ENCODE data around the gene EOLA1.
"Not testable (repeated sequence)": the region's sequence is repeated elsewhere in the genome, so short reads cannot be mapped to it uniquely, and the experiment has no call there.

Gene EOLA1

DNA sequence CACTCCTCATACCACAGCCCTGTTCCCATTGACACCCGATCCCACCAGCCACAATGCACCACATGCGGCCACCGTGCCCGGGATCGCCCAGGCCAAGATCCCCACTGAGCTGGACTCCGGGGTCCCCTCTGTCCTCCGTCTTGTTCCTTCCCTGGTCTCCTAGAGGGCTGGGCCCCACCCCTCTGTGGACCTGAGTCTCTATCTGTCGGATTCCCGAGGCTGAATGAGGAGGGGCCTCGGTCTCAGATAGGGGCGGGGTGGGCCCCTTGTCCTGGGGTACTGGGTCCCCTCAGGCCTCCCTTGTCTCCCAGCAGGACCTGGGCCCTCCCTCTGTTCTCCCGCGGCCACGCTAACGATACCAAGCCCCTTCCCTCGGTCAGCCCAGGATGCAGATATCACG lies 44.8 kb downstream of the EOLA1 start:
- not testable (repeated sequence) for H3K27ac ChIP-seq; DNase-seq (ENCODE audit: low read depth, low spot score)

DNA sequence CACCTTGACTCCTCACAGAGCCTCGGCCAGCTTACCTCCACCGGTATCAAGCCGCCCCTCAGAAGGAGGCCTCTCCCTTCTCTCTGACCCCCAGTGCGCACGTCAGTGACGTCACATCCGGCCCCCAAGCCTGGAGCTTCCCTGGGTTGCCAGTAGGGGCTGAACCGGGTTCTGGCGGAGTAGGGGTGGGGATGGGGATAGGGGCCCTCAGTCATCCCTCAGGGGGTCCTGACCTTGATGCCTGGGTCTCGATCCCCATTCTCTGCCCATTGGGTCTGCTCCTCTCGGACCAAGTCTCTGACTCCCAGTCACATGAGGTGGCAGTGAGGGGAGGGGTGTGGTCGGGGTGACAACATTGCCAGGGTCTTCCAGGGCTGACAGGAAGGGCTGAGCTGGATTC lies 46.5 kb downstream of the EOLA1 start, which contains the start of gene MAGEA9B:
Gene MAGEA9B (minus strand): TSS at position 101 of the 400 bp plus-strand sequence. CDS start 4,280 bp downstream, outside the sequence.
- DNase-seq (ENCODE audit: low read depth, low spot score); H3K27ac ChIP-seq: not testable (repeated sequence)

DNA sequence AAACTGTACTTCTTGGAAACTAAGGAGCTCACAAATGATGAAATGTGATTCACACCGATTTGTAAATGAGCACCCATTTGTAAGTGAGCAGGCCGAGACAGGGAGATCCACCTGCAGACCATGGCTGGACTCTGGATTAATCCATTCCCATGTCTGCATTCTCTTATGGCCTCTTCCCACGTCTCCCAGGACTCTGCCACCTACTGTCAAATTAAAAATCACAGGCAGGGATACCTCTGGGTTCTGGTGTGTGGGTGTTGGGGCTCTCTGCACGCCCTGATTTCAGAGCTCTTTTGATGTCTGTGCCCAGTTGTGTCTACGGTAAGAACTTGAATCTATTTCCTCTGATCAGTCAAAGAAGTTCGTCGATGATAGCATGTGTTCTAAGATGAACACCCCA lies 50.2 kb downstream of the EOLA1 start:
- not testable (repeated sequence) for DNase-seq (ENCODE audit: low read depth, low spot score); H3K27ac ChIP-seq

DNA sequence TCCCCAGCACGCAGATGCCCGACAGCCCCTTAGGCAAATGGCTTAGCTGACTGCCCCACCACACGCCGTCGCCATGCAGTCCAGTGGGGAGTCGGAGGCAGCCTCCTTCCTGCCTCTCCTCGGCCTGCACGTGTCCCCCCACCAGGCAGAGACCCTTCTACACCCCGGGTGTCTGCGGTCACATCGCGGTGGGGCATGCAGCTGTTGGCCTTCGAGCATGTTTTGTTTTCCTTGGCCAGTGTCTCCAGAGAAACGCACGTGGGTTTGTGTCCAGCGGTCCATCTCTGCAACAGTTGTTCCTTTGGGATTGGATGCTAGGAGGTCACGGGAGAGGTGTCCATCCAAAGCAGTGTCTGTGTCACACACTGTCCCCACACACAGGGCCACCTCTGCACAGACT lies 54.4 kb downstream of the EOLA1 start, which contains the start of gene HSFX2:
Gene HSFX2 (minus strand): TSS at position 101 of the 400 bp plus-strand sequence. CDS start 614 bp downstream, outside the sequence.
- DNase-seq (ENCODE audit: low read depth, low spot score); H3K27ac ChIP-seq: not testable (repeated sequence)

DNA sequence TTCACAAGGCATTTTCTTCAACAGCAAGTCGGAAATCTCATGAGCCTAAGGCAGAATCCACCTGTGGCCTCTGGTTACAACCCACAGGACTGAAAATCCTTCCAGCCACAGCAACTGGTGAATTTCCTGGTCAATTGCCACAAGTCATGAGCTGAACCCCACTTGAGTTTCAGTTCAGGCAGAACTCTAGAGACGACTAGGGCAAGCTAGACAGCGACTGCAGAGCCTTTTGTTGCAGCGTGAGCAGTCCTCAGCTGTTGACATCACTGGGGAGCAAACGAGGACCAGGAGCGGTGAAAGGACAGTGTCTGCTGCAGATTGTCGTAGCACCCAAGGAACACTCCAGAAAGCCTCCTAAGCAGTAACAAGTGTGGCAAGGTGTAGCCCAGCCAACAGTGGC lies 55.1 kb downstream of the EOLA1 start:
- DNase-seq (ENCODE audit: low read depth, low spot score); H3K27ac ChIP-seq: not testable (repeated sequence)

Data from epithelial cell of prostate (primary cell).